T-cell (primary cell): Measurements from ENCODE around the gene MPZL1. TPM values are rescaled to one million over a fixed set of nuclear protein-coding genes. Genes with fewer than 3 reads are reported as not detected.

ENCODE experiments used
- ATAC-seq, 4 experiments: fragments of 200-7000 bp in 3 of 4; fragments of 150-1000 bp in 1 of 4; cut with Tn5 transposase; replicated peaks in 1 of 4; 1 replicate in 3 of 4; 2 replicates in 1 of 4; pipeline ENCODE4 v1.10.0; 2021; ENCODE audit warnings: moderate library complexity in 3 of 4, mild to moderate bottlenecking in 2 of 4, moderate number of reproducible peaks in 1 of 4
- CTCF ChIA-PET, 2 donors: fragments of 300-600 bp; sonication (Branson Sonifier 250); formaldehyde crosslinking; loops; one replicate each; lab custom pipeline; 2022; ENCODE audit warnings: antibody characterized with exemption in 2 of 2; lab: Charles Lee
- POLR2A ChIA-PET, 2 donors: fragments of 300-600 bp; sonication (Branson Sonifier 250); formaldehyde crosslinking; loops; one replicate each; lab custom pipeline; 2022; ENCODE audit warnings: antibody characterized with exemption in 2 of 2; lab: Charles Lee
- DNase-seq, 35 experiments: peaks; one replicate each; pipeline versions ENCODE4 v3.0.0 to v3.0.0-alpha.2; 2013 to 2023
- H3K27ac ChIP-seq: one replicate; pipeline ENCODE4 v1.5.1; 2013; ENCODE audit warnings: low read length
- H3K27me3 ChIP-seq, 2 experiments: replicated peaks in 1 of 2; 1 replicate in 1 of 2; 2 replicates in 1 of 2; pipeline versions ENCODE4 v1.6.1 to v1.7.0; 2013; ENCODE audit warnings: low read length in 1 of 2, mixed read lengths in 1 of 2; ENCODE audit not compliant: control insufficient read depth in 2 of 2, insufficient read depth in 2 of 2; ENCODE audit errors: extremely low read depth in 1 of 2
- H3K36me3 ChIP-seq, 2 donors: 1 replicate in 1 of 2; 2 replicates in 1 of 2; pipeline versions ENCODE4 v1.6.1 to v1.7.0; 2013; ENCODE audit warnings: low read length in 1 of 2; ENCODE audit not compliant: control insufficient read depth in 2 of 2, insufficient read depth in 1 of 2; ENCODE audit errors: extremely low read depth in 1 of 2
- H3K4me1 ChIP-seq, 2 experiments: 1 replicate in 1 of 2; 2 replicates in 1 of 2; pipeline versions ENCODE4 v1.6.1 to v1.7.0; 2013; ENCODE audit warnings: low read length in 2 of 2, mixed read lengths in 1 of 2; ENCODE audit not compliant: insufficient read depth in 2 of 2, control insufficient read depth in 1 of 2; ENCODE audit errors: extremely low read depth in 1 of 2
- H3K4me3 ChIP-seq, 2 donors: 1 replicate in 1 of 2; 2 replicates in 1 of 2; pipeline versions ENCODE4 v1.5.1 to v1.7.0; 2013; ENCODE audit warnings: mild to moderate bottlenecking in 2 of 2, low read length in 1 of 2, moderate library complexity in 1 of 2; ENCODE audit not compliant: control insufficient read depth in 1 of 2; ENCODE audit errors: extremely low read depth in 1 of 2
- H3K9me3 ChIP-seq: 2 replicates; pipeline ENCODE4 v1.7.0; 2013
- H3K27ac Mint-ChIP-seq, 2 donors: one replicate each; pipeline ENCODE4 v1.8.0; 2020 to 2021; ENCODE audit warnings: mild to moderate bottlenecking in 2 of 2, mixed read lengths in 2 of 2
- H3K27me3 Mint-ChIP-seq, 2 donors: one replicate each; pipeline ENCODE4 v1.8.0; 2021 to 2022; ENCODE audit warnings: mixed read lengths in 2 of 2
- H3K36me3 Mint-ChIP-seq: one replicate; pipeline ENCODE4 v1.8.0; 2021; ENCODE audit warnings: mixed read lengths
- H3K4me1 Mint-ChIP-seq, 3 donors: one replicate each; pipeline ENCODE4 v1.8.0; 2020 to 2022; ENCODE audit warnings: mixed read lengths in 3 of 3, mild to moderate bottlenecking in 1 of 3
- H3K4me3 Mint-ChIP-seq, 3 donors: one replicate each; pipeline ENCODE4 v1.8.0; 2020 to 2022; ENCODE audit warnings: mild to moderate bottlenecking in 3 of 3, mixed read lengths in 3 of 3, moderate library complexity in 3 of 3
- H3K9me3 Mint-ChIP-seq, 3 donors: one replicate each; pipeline ENCODE4 v1.8.0; 2020 to 2022; ENCODE audit warnings: mixed read lengths in 3 of 3
- WGBS: methylation state at CpG from one replicate; pipeline ENCODE4 v1.1.5; 2013; ENCODE audit warnings: missing lambda C conversion rate; ENCODE audit not compliant: insufficient coverage; 5-methylcytosine and 5-hydroxymethylcytosine counted together
- total RNA-seq, 35 experiments: library from RNA in 6 of 35; stranded (reverse) in 6 of 35; fragments of 120-200 nt in 1 of 35; gene quantifications; one replicate each; pipeline versions ENCODE4 v1.2.1 to v1.2.4 and lab custom pipeline; 2013 to 2026

MPZL1 gene
- total RNA-seq (1 to 10 TPM; 5.1 to 9.9 (median 8.5) TPM), total RNA-seq (lab: John Stamatoyannopoulos, UW) (2.9 to 34.3 (median 10.8) reads per million in 29 experiments)
- 6.1 TPM for total RNA-seq (2013)

DNA sequence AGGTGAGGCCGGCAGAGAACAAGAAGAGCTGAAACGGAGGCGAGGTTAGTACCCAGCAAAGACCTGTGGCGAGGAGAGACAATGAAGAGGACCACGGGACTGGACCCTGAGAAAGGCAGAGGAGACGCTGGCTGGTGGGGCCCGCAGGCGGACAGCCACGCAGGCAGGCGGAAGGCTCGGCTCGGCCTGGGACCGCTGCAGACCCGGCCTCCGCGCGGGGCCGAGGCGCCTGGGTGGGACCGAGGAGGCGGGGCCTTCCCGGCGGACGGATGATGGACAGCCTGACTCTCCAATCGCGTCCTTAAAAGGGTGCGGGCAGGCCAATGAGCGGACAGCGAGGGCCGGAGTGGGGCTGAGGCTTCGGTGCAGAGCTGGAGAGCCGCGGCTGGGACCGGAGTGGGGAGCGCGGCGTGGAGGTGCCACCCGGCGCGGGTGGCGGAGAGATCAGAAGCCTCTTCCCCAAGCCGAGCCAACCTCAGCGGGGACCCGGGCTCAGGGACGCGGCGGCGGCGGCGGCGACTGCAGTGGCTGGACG lies at the start of gene MPZL1:
MPZL1 (plus strand) TSS at position 366 of the 535 bp plus-strand sequence. CDS start 170 bp downstream, outside the sequence.
- POLR2A ChIA-PET = no interaction called here
- Mint-ChIP-seq H3K4me1 (peaks cover 48 to 61% (median 54%) of the 10 kb centered on the region in 3 donors), H3K27ac (peak within 1 kb of the TSS; percentile 78 to 86), H3K27me3 (no peaks in the 10 kb centered on the region), H3K9me3 (no peaks in the 10 kb centered on the region), H3K36me3 (no peaks in the 10 kb centered on the region), H3K4me3 (peak within 1 kb of the TSS; percentile 86 to 96 (median 92))
- peak within 1 kb of the TSS; percentile 68 to 79 for H3K4me3 ChIP-seq
- CTCF ChIA-PET = interaction anchor here in 1 of 2 donors (0.8 kb wide), 1 partner anchor 361 kb away, joined by 3 read pairs; no protein-coding TSS in a partner anchor
- 2% methylated on average over 52 of the region's 52 CpGs for WGBS
- H3K9me3 ChIP-seq = no peaks in the 10 kb centered on the region
- no peaks in the 10 kb centered on the region for H3K27me3 ChIP-seq
- H3K27ac ChIP-seq = no peak within 1 kb of the TSS
- H3K36me3 ChIP-seq = no peaks in the 10 kb centered on the region
- ATAC-seq (peak; percentile 97 to 99 (median 98)), DNase-seq (peak; percentile 66 to 94 (median 80))
- peaks cover 14 to 19% of the 10 kb centered on the region in 2 experiments for H3K4me1 ChIP-seq

- peaks cover 67 to 69% (median 68%) of the 10 kb centered on the region in 3 donors for H3K4me1 Mint-ChIP-seq
- ATAC-seq = no peak
Observed at GRCh38 chr1:167672831-167673230, 49.0 kb upstream of the MPZL1 start.

DNA sequence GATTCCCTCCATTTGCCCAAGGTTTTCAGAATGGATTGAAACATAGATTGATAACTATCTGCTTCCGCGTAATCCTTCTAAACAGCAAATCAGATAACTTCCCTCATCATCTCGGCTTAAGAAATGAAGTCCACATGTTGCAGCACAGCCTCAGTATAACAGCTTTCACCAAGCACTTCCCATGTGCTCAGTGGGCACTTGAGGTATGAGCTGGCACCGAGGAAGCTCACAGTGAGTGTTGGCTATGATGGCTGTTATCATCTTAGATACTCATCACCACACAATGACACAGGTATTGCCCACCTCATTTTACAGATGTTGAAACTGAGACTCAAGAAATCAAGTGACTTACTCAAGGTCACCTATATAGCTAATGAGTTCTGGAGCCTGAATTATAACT lies 48.5 kb upstream of the MPZL1 start:
- ChIA-PET CTCF (interaction anchor here in 1 of 2 donors (0.6 kb wide), 1 partner anchor 53 kb away, joined by 4 read pairs; no protein-coding TSS in a partner anchor), POLR2A (interaction anchor here in 1 of 2 donors (0.6 kb wide), 1 partner anchor 75 kb away, joined by 3 read pairs; no protein-coding TSS in a partner anchor)
- Mint-ChIP-seq H3K27ac (peak overlapping the region in 1 of 2 donors; percentile 71), H3K4me1 (peaks cover 63 to 66% (median 64%) of the 10 kb centered on the region in 3 donors), H3K36me3 (peaks cover 54% of the 10 kb centered on the region), H3K9me3 (no peaks in the 10 kb centered on the region), H3K27me3 (no peaks in the 10 kb centered on the region), H3K4me3 (peak overlapping the region in 1 of 3 donors; percentile 18)
- Histone ChIP-seq H3K27me3 (no peaks in the 10 kb centered on the region), H3K4me1 (peaks cover 2 to 50% of the 10 kb centered on the region in 2 experiments), H3K4me3 (no peak overlapping the region), H3K36me3 (peaks cover 9 to 60% of the 10 kb centered on the region in 2 donors), H3K9me3 (no peaks in the 10 kb centered on the region), H3K27ac (no peak overlapping the region)
- ATAC-seq = no peak
- WGBS = no CpG with 5 or more reads among the region's 4 CpGs
- DNase-seq = no peak

More at GRCh38 chr1:167672831-167673230, 49.0 kb upstream of the MPZL1 start:
- no peaks in the 10 kb centered on the region for H3K27me3 Mint-ChIP-seq
- peaks cover 2 to 54% of the 10 kb centered on the region in 2 experiments for H3K4me1 ChIP-seq
- POLR2A ChIA-PET = no interaction called here
- H3K27ac Mint-ChIP-seq = peak overlapping the region; percentile 61 to 64
- no peak overlapping the region for H3K27ac ChIP-seq
- no peaks in the 10 kb centered on the region for H3K27me3 ChIP-seq
- no peak overlapping the region for H3K4me3 ChIP-seq
- H3K9me3 ChIP-seq = no peaks in the 10 kb centered on the region
- H3K4me3 Mint-ChIP-seq = no peak overlapping the region
- no peak for DNase-seq
- 73% methylated on average over 3 of the region's 4 CpGs for WGBS
- CTCF ChIA-PET = no interaction called here
- H3K36me3 Mint-ChIP-seq = peaks cover 54% of the 10 kb centered on the region
- no peaks in the 10 kb centered on the region for H3K9me3 Mint-ChIP-seq
- peaks cover 9 to 57% of the 10 kb centered on the region in 2 donors for H3K36me3 ChIP-seq

DNA sequence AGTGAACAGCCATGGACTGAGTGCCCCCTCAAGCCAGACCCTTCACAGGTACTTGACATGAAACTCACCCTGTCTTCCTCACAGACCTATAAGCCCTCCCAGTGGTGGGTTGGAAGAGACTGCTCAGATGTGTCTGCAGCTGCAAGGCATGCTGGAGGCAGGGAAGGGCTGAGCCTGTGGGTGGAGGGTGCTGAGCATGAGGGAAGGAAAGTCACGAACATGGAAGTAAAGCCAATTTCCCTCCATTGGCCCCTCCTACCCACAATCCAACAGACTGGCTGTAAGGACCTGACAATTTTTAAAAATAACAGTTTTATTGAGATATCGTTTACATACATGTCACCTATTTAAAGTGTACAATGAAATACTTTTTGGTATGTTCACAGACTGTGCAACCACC lies 47.6 kb upstream of the MPZL1 start:
- no CpG with 5 or more reads among the region's 2 CpGs for WGBS
- ATAC-seq = no peak
- peaks cover 54% of the 10 kb centered on the region for H3K36me3 Mint-ChIP-seq
- H3K4me3 ChIP-seq = no peak overlapping the region
- no peaks in the 10 kb centered on the region for H3K9me3 ChIP-seq
- no peaks in the 10 kb centered on the region for H3K9me3 Mint-ChIP-seq
- no peak overlapping the region for H3K27ac ChIP-seq
- no peaks in the 10 kb centered on the region for H3K27me3 Mint-ChIP-seq
- H3K4me3 Mint-ChIP-seq = no peak overlapping the region
- H3K27me3 ChIP-seq = no peaks in the 10 kb centered on the region
- H3K36me3 ChIP-seq = peaks cover 9 to 69% of the 10 kb centered on the region in 2 donors
- ChIA-PET POLR2A (no interaction called here), CTCF (interaction anchor here in 1 of 2 donors (0.7 to 1.6 kb wide), 2 partner anchors 37 to 40 kb away, joined by 3 to 4 read pairs; no protein-coding TSS in a partner anchor)
- no peak for DNase-seq
- peaks cover 2 to 54% of the 10 kb centered on the region in 2 experiments for H3K4me1 ChIP-seq
- peak overlapping the region; percentile 71 for H3K27ac Mint-ChIP-seq
- peaks cover 54 to 57% (median 55%) of the 10 kb centered on the region in 3 donors for H3K4me1 Mint-ChIP-seq

DNA sequence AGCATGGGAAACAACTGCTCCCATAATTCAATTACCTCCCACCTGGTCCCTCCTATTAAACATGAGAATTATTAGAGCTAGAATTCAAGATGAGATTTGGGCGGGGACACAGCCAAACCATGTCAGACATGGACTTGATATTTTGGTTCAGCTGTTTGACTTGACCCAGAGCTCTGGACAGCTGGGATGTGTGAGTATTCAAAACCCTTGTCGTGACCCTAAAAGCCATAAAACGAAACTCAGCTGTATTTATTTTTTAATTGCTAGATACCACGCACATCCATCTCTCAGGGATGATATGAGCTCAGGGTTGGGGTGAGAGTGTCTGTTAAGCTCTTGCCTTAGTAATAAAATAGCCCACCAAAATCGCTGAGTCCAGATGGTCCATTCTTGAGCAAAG lies 46.3 kb upstream of the MPZL1 start:
- no peaks in the 10 kb centered on the region for H3K27me3 ChIP-seq
- Mint-ChIP-seq H3K36me3 (peaks cover 49% of the 10 kb centered on the region), H3K27ac (peak overlapping the region in 1 of 2 donors; percentile 8), H3K27me3 (no peaks in the 10 kb centered on the region), H3K9me3 (no peaks in the 10 kb centered on the region), H3K4me1 (peaks cover 41 to 46% (median 42%) of the 10 kb centered on the region in 3 donors), H3K4me3 (no peak overlapping the region)
- POLR2A ChIA-PET = interaction anchor here in 1 of 2 donors (0.5 to 0.7 kb wide), 2 partner anchors 16 to 44 kb away, joined by 3 read pairs; no protein-coding TSS in a partner anchor
- no peaks in the 10 kb centered on the region for H3K9me3 ChIP-seq
- peaks cover 7 to 74% of the 10 kb centered on the region in 2 donors for H3K36me3 ChIP-seq
- no peak for DNase-seq
- H3K4me1 ChIP-seq = peaks cover 2 to 53% of the 10 kb centered on the region in 2 experiments
- 100% methylated on average over 1 of the region's 5 CpGs for WGBS
- no peak for ATAC-seq
- H3K27ac ChIP-seq = no peak overlapping the region
- H3K4me3 ChIP-seq = no peak overlapping the region
- CTCF ChIA-PET = interaction anchor here (0.5 to 1.6 kb wide), 9 partner anchors 12 to 219 kb away, joined by 3 to 11 read pairs (median 5); partner anchors contain the start of gene CREG1 (in 1 of the 2)

DNA sequence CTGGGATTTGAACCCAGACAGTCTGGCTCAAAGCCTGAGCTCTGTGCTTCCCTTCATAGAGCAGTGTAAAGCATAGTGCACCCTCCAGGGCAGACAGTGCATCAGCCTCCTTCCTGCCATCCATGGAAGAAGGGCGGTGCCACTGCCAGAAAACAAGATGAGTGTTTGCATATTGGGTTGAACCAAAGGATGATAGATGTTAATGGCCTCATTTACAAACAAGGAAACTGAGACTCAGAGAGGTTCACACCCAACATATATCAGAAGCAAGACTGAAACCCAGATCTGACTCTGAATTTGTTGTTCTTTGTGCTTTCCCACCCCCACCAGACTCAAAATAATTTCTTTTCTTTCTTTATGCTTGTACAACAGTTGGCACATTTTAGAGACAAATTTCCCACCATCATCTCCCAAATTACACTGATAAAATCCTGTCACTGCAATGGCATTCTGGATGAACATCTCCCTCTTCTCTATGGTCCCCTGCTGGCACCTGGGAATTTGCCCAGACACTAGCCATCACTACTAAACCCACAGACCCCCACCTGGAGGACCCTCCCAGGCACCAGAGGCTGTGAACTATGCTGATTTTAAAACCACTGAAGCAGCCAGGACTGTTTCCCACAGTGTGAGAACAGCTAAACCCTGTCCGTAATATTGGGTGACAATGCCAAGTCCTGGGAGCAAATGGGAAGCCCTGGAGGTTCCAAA lies 45.4 kb upstream of the MPZL1 start:
- Mint-ChIP-seq H3K9me3 (no peaks in the 10 kb centered on the region), H3K27me3 (no peaks in the 10 kb centered on the region), H3K27ac (peak overlapping the region; percentile 74 to 78), H3K36me3 (peaks cover 40% of the 10 kb centered on the region), H3K4me1 (peaks cover 35 to 37% (median 36%) of the 10 kb centered on the region in 3 donors), H3K4me3 (no peak overlapping the region)
- H3K4me3 ChIP-seq = no peak overlapping the region
- DNase-seq (no peak), ATAC-seq (peak in 3 of 4 experiments; percentile 22 to 48 (median 34))
- CTCF ChIA-PET = interaction anchor here (0.5 to 1.5 kb wide), 5 partner anchors 11 to 91 kb away, joined by 3 to 11 read pairs (median 5); no protein-coding TSS in a partner anchor
- peaks cover 7 to 75% of the 10 kb centered on the region in 2 donors for H3K36me3 ChIP-seq
- peak overlapping the region; percentile 10 for H3K27ac ChIP-seq
- no peaks in the 10 kb centered on the region for H3K27me3 ChIP-seq
- no peaks in the 10 kb centered on the region for H3K9me3 ChIP-seq
- POLR2A ChIA-PET = no interaction called here
- no CpG with 5 or more reads among the region's 2 CpGs for WGBS
- peaks cover 2 to 53% of the 10 kb centered on the region in 2 experiments for H3K4me1 ChIP-seq
